HCT116 (cell line): ENCODE data around the gene SYNGR1. TPM values are rescaled to one million over a fixed set of nuclear protein-coding genes. Genes with fewer than 3 reads are reported as not detected.

Source experiments
- ATAC-seq: fragments of 200-7000 bp; cut with Tn5 transposase; 2 replicates; pipeline ENCODE4 v1.9.1; 2020; ENCODE audit warnings: mild to moderate bottlenecking, moderate library complexity
- BruUV-seq: library from RNA; stranded (reverse); fragments of 400-500 nt; replicated peaks from 2 replicates; lab custom pipeline; 2021; lab: Mats Ljungman, UMichigan
- CTCF ChIA-PET: fragments of 300-600 bp; sonication (Branson Sonifier 250); formaldehyde crosslinking; loops from one replicate; lab custom pipeline; 2021; ENCODE audit warnings: antibody characterized with exemption; lab: Charles Lee
- POLR2A ChIA-PET: fragments of 300-600, 350-600 bp; sonication (Branson Sonifier 250); formaldehyde crosslinking; loops from one replicate; lab custom pipeline; 2021; ENCODE audit warnings: antibody characterized with exemption; lab: Charles Lee
- RAD21 ChIA-PET, 2 experiments: fragments of 300-600 bp; sonication (Branson Sonifier 250); formaldehyde crosslinking; loops; one replicate each; lab custom pipeline; 2023; ENCODE audit warnings: low total read pairs in 2 of 2; ENCODE audit not compliant: uncharacterized antibody in 2 of 2, unreplicated experiment in 2 of 2, low non-redundant PET in 1 of 2; lab: Charles Lee
- DNase-seq: peaks from one replicate; pipeline ENCODE4 v3.0.0-alpha.2; 2010; ENCODE audit warnings: low read depth, low spot score
- H2AFZ ChIP-seq: fragments of 200-600 bp; shearing (Covaris generic), sonication (generic); 2 replicates; pipeline ENCODE4 v1.6.1; 2017; ENCODE audit warnings: low read depth, mixed run types, mixed read lengths, antibody characterized with exemption, low read length; ENCODE audit not compliant: poor library complexity, severe bottlenecking
- H3K27ac ChIP-seq: 2 replicates; pipeline ENCODE4 v1.5.1; 2012; ENCODE audit warnings: low read depth, low read length
- H3K27me3 ChIP-seq: fragments of 200-600 bp; sonication (generic); 2 replicates; pipeline ENCODE4 v1.6.1; 2016; ENCODE audit warnings: mixed run types, low read length, mixed read lengths; ENCODE audit not compliant: insufficient read depth
- H3K36me3 ChIP-seq, 2 experiments: fragments of 200-500 bp in 1 of 2; fragments of 200-600 bp in 1 of 2; sonication (Bioruptor generic) in 1 of 2; sonication (generic) in 1 of 2; 2 replicates each; pipeline versions ENCODE4 v1.5.1 to v1.6.1; 2014 to 2016; ENCODE audit warnings: low read length in 2 of 2, inconsistent platforms in 1 of 2, mixed read lengths in 1 of 2, mixed run types in 1 of 2; ENCODE audit not compliant: insufficient read depth in 2 of 2, control insufficient read depth in 1 of 2
- H3K4me1 ChIP-seq, 2 experiments: fragments of 200-600 bp in 1 of 2; sonication (generic) in 1 of 2; 2 replicates each; pipeline versions ENCODE4 v1.5.1 to v1.6.1; 2012 to 2017; ENCODE audit warnings: low read length in 2 of 2, inconsistent platforms in 1 of 2, mild to moderate bottlenecking in 1 of 2, mixed read lengths in 1 of 2, mixed run types in 1 of 2, moderate library complexity in 1 of 2; ENCODE audit not compliant: insufficient read depth in 2 of 2, control insufficient read depth in 1 of 2
- H3K4me2 ChIP-seq: fragments of 200-600 bp; sonication (generic); 2 replicates; pipeline ENCODE4 v1.6.1; 2017; ENCODE audit warnings: mixed run types, low read length, mixed read lengths
- H3K4me3 ChIP-seq, 2 experiments: fragments of 200-600 bp in 1 of 2; sonication (generic) in 1 of 2; replicated peaks in 1 of 2; 2 replicates each; pipeline ENCODE4 v1.5.1; 2011 to 2016; ENCODE audit warnings: low read length in 2 of 2, control low read depth in 1 of 2, low read depth in 1 of 2, mild to moderate bottlenecking in 1 of 2, mixed read lengths in 1 of 2, mixed run types in 1 of 2
- H3K79me2 ChIP-seq: fragments of 200-600 bp; sonication (generic); 2 replicates; pipeline ENCODE4 v1.6.1; 2017; ENCODE audit warnings: mild to moderate bottlenecking, mixed run types, low read length, moderate library complexity, mixed read lengths; ENCODE audit not compliant: insufficient read depth
- H3K9ac ChIP-seq: fragments of 200-600 bp; sonication (generic); 2 replicates; pipeline ENCODE4 v1.6.1; 2016; ENCODE audit warnings: low read length, mixed read lengths
- H3K9me2 ChIP-seq: fragments of 200-600 bp; sonication (generic), shearing (Covaris generic); 2 replicates; pipeline ENCODE4 v1.6.1; 2017; ENCODE audit warnings: mixed run types, mild to moderate bottlenecking, moderate library complexity; ENCODE audit not compliant: insufficient read depth
- H3K9me3 ChIP-seq, 2 experiments: fragments of 200-500 bp in 1 of 2; fragments of 200-600 bp in 1 of 2; sonication (Bioruptor generic) in 1 of 2; sonication (generic) in 1 of 2; 2 replicates each; pipeline ENCODE4 v1.6.1; 2014 to 2017; ENCODE audit warnings: low read length in 2 of 2, mixed read lengths in 2 of 2, inconsistent platforms in 1 of 2, low read depth in 1 of 2, mild to moderate bottlenecking in 1 of 2, mixed run types in 1 of 2, moderate library complexity in 1 of 2; ENCODE audit not compliant: control insufficient read depth in 1 of 2, insufficient read depth in 1 of 2
- H4K20me1 ChIP-seq: fragments of 200-600 bp; sonication (generic), shearing (Covaris generic); 2 replicates; pipeline ENCODE4 v1.6.1; 2017; ENCODE audit warnings: mixed run types, mild to moderate bottlenecking, moderate library complexity; ENCODE audit not compliant: insufficient read depth
- ATF3 ChIP-seq: IDR thresholded peaks from 2 replicates; pipeline ENCODE4 v1.6.1; 2012
- CEBPB ChIP-seq: IDR thresholded peaks from 2 replicates; pipeline ENCODE4 v1.6.1; 2012; ENCODE audit warnings: low read depth
- EGR1 ChIP-seq: IDR thresholded peaks from 2 replicates; pipeline ENCODE4 v1.6.1; 2012; ENCODE audit warnings: low read depth
- EZH2phosphoT487 ChIP-seq: fragments of 200-600 bp; IDR thresholded peaks from 2 replicates; pipeline ENCODE4 v1.6.1; 2018; ENCODE audit warnings: antibody characterized with exemption, borderline replicate concordance
- FOSL1 ChIP-seq: IDR thresholded peaks from 2 replicates; pipeline ENCODE4 v1.6.1; 2012; ENCODE audit warnings: low read depth
- JUND ChIP-seq: IDR thresholded peaks from 2 replicates; pipeline ENCODE4 v1.6.1; 2012
- POLR2A ChIP-seq: IDR thresholded peaks from 2 replicates; pipeline ENCODE4 v1.7.0; 2011; ENCODE audit warnings: borderline replicate concordance; ENCODE audit not compliant: insufficient read depth, insufficient read length; ENCODE audit errors: extremely low read depth
- SIN3A ChIP-seq: IDR thresholded peaks from 2 replicates; pipeline ENCODE4 v1.6.1; 2012; ENCODE audit warnings: low read depth
- SP1 ChIP-seq: IDR thresholded peaks from 2 replicates; pipeline ENCODE4 v1.6.1; 2012; ENCODE audit warnings: low read depth
- SRF ChIP-seq: IDR thresholded peaks from 2 replicates; pipeline ENCODE4 v1.6.1; 2012; ENCODE audit warnings: low read depth
- TCF7L2 ChIP-seq: IDR thresholded peaks from 2 replicates; pipeline ENCODE4 v1.7.0; 2011; ENCODE audit warnings: borderline replicate concordance, inconsistent platforms; ENCODE audit not compliant: insufficient read depth, insufficient read length; ENCODE audit errors: extremely low read depth
- intact Hi-C: fragments of 100-400 bp; cut with micrococcal nuclease; formaldehyde crosslinking; loops from 2 replicates; pipeline ENCODE4 v1.10.0; 2022
- total RNA-seq: library from RNA; stranded (reverse); gene quantifications from one replicate; pipeline ENCODE4 v1.2.1, GENCODE V29; 2021; ENCODE audit not compliant: unreplicated experiment

The SYNGR1 gene
- total RNA-seq, 1 experiment from 2014 or later = 20.7 TPM

- H3K27ac ChIP-seq = no peak overlapping the region
- TF ChIP-seq POLR2A = no peak
- no peak for TF ChIP-seq FOSL1
- no peak for TF ChIP-seq SP1
- no peak for TF ChIP-seq CEBPB
- TF ChIP-seq JUND = no peak
- TF ChIP-seq SIN3A = no peak
- no peak for TF ChIP-seq ATF3
- TF ChIP-seq EGR1 = no peak
- no peak for TF ChIP-seq EZH2phosphoT487
- TF ChIP-seq TCF7L2 = no peak
- TF ChIP-seq SRF = no peak
- no peak for DNase-seq
- no peaks in the 10 kb centered on the region for H3K79me2 ChIP-seq
- H3K9ac ChIP-seq = no peak overlapping the region
- no peak overlapping the region for H2AFZ ChIP-seq
- no peaks in the 10 kb centered on the region for H4K20me1 ChIP-seq
- CTCF ChIA-PET = no interaction called here
- no peaks in the 10 kb centered on the region for H3K9me3 ChIP-seq
- no peaks in the 10 kb centered on the region for H3K36me3 ChIP-seq
- no TSS peak for BruUV-seq
- no peaks in the 10 kb centered on the region for H3K9me2 ChIP-seq
- ATAC-seq = no peak
- POLR2A ChIA-PET = interaction anchor here (0.8 kb wide), 1 partner anchor 29 kb away, joined by 3 read pairs; no protein-coding TSS in a partner anchor
- intact Hi-C loops = no loop called here
- H3K4me3 ChIP-seq = no peak overlapping the region
- peaks cover 18 to 36% of the 10 kb centered on the region in 2 experiments for H3K4me1 ChIP-seq
- H3K4me2 ChIP-seq = no peak overlapping the region
- no peaks in the 10 kb centered on the region for H3K27me3 ChIP-seq
- RAD21 ChIA-PET = interaction anchor here in 1 of 2 experiments (0.6 kb wide), 1 partner anchor 48 kb away, joined by 4 read pairs; no protein-coding TSS in a partner anchor
These were observed 14.1 kb downstream of the SYNGR1 start for GRCh38 chr22:39363751-39364515.
